RKO (cell line): ENCODE results near the gene PPP5C.
"Not testable (repeated sequence)": the region's sequence is repeated elsewhere in the genome, so short reads cannot be mapped to it uniquely, and the experiment has no call there.

Source experiments
- DNase-seq: peaks from one replicate; pipeline ENCODE4 v3.0.0-alpha.2; 2016; ENCODE audit warnings: low spot score

The PPP5C gene

DNA sequence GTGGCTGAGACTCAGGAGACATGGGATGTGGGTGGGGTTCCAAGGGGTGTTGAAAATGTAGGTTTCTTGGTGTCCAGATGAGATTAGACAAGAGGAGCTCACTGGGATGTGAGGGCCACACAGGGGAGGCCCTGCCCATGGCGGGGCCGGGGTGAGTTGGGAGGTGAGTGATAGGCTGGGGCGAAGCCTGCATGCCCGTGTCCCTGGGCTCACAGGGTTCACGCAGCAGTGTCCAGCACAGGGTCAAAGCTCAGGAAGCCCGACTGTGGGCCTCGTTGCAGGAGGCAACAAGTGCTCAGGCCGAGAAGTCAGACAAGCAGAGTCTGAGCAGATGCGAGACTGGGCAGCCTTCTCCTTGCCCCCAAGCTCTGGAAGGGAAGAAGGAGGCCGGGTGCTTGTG lies 39.3 kb downstream of the PPP5C start:
- no peak for DNase-seq

DNA sequence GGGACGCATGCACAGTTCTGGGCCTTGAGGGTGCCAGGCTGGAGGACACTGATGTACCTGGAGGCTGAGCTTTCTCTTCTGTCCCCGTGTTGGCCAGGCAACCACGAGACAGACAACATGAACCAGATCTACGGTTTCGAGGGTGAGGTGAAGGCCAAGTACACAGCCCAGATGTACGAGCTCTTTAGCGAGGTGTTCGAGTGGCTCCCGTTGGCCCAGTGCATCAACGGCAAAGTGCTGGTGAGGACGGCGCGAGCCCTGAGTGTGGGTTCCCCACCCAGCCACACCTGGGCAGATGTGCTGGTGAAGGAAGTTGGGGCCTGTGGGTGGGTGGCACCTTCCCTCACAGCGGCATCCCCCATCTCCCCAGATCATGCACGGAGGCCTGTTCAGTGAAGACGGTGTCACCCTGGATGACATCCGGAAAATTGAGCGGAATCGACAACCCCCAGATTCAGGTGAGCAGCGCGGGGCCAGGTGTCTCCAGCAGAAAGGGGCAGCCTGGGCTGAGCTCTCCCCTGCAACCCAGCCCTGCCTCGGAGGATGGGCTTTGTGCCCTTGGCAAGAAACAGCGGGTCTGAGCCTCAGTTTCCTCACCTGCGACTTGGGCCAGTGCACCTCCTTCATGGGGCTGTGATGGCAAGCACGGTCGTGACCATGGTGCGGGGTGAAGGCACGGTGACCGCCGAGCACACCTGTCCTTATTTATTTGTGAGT lies 40.3 kb downstream of the PPP5C start:
- DNase-seq, result no peak

GRCh38 chr19:46387713-46388130 lies 40.8 kb downstream of the PPP5C start:
- DNase-seq, result no peak

GRCh38 chr19:46388311-46389095 lies 41.6 kb downstream of the PPP5C start:
- DNase-seq, result no peak

DNA sequence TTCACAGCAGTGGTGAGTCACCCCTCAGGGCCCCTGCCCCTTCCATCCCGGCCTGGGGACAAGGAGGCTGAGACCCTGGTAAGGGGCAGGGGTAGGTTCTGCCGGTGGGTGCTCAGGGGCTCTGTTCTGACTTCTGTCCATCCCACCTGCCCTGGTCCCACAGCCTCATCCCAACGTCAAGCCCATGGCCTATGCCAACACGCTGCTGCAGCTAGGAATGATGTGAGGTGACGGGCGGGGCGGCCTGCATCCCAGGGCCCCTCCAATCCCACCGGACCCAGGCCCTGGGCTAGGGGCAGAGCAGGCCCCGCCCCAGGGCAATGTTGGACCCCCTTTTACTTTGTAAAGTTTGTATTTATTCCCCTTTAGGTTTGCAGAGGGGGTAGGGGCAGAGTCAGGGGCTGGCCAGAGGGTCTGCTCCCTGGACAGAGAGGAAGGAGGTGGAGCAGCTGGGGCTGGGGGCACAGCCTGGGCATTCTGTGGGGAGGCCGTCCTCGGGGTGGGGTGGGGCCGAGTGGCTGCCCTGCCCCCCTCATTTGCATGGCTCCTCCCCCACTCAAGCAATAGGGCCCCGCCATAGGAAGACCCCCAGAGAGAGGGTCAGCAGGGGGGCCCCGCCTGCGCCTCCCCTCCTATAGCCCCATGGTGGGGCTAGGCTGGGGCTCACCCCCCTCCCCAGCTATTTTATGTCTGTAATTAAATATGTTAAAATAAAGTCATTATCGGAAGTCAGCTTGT lies 43.4 kb downstream of the PPP5C start:
- no peak for DNase-seq

GRCh38 chr19:46390866-46391265 lies 44.0 kb downstream of the PPP5C start:
- DNase-seq, result no peak

DNA sequence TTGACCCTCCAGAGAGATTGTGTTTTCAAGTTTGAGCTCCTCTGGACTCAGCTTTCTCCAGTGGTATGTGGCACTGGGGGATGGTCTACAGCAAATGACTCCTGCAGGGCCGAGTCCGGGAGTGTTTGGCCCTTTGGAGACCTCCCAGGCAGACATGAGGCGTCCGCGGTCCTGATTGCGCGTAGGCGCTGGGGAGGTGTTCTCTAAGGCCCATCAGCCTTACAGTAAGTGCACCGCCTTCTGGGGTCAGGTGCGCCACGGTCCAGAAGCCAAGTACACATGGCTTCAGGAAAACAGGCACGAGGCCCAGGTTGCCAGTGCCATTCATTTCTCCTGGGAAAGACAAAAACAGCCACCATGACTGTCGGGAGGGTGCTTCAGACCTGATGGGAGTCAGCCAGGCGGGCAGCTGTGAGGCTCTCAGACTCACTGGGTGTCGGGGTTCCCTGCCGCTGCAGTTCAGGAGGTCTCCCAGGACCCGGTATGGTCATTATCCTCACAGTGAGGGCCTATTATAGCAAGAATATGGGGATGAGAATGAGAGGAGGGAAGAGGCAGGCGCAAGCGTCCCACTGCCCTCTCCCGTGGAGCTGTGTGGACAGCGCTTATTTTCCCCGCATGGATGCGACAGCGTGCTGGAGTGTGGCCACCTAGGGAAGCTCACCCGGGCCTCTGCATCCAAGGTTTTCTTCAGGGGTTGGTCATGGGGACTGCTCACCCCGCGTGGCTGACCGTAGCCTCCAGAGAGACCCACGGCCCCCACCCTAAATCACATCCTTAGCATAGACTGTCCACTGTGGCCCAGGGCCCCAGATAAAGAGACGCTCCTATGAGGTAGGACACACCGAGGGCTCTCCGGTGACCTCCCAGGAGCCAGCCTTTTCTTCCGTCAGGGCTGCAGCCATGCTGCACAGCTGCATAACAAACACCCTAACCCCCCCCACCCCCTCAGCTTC lies 44.7 kb downstream of the PPP5C start:
- DNase-seq, result no peak

- no peak for DNase-seq
Observed at GRCh38 chr19:46392252-46392801, 45.4 kb downstream of the PPP5C start.

- DNase-seq, result no peak
Observed at GRCh38 chr19:46392837-46393236, 46.0 kb downstream of the PPP5C start.

DNA sequence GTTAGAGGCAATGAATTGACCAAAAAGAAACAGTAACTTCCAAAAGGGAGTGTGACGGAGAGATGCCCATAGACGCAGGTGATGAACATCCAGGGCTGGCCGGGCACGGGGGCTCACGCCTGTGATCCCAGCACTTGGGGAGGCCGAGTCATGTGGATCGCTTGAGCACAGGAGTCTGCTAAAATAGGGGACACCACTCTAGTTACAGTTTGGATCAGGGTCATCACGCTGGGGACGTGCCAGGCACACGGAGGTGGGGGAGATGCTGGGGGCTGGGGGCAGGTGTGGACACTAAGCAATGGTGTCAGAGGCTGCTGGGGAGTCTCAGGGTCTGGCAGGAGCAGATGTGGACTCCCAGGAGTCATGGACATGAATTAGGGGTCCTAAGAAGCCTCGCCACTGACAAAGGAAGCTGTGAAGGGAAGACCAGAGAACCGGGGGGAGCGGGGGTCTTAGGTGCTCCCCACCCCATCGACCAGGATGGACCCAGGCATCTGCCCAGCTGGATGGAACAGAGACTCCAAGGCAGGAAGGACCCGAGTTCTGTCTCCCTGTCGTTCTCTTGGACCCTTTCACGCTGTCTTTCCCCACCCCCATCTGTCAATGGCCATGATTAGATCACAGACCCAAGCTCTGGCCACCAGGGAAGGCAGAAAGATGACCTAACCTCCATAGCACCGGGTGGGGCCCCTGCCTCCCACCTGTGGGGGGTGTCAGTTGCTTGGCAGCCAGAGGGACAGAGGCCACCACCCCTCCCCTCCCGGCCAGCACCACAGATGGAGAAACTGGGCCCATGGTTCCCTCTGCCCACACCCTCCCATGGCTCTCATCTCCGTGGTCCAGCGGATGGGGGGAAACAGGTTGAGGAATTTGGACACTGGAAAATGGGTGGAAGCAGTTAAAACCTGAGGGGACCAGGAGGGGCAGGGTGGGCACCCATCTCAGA lies 46.8 kb downstream of the PPP5C start:
- DNase-seq, result no peak

- DNase-seq, result peak; percentile 47
Observed at GRCh38 chr19:46394402-46394797, 47.5 kb downstream of the PPP5C start.

GRCh38 chr19:46397801-46398479 lies 51.1 kb downstream of the PPP5C start:
- DNase-seq, result not testable (repeated sequence)

- DNase-seq, result no peak
Observed at GRCh38 chr19:46402725-46403124, 55.8 kb downstream of the PPP5C start.

DNA sequence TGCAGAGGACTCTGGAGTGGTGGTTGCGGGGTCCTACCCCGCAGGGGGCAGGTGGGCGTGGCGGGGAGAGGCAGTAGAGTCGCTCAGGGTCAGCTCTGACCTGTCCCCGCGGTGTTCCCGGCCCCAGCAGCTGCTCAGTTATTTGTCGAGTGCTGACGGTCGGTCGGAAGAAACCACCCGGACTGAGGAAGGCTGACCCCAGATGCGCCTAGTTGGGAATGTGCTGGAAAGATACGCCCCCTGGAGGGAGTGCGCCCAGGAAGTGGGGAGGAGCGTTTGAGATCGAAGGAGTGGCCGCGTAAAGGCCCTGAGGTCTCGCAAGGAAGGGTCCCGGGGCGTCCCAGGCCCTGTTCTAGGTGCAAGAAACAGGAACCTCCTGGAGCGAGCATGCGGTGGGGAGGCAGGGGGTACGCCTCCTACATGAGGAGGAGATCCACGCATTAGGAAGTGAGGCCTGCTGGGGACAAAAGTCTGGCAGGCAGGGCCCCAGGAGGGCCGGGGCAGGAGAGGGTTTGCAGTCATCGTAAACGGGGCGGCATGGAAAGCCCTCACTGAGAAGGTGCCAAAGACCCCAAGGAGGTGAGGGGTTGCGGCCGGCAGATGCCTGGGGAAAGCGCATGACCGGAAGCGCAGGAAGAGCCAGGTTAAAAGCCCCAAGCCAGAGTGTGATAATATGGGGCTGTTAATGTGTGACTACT lies 57.3 kb downstream of the PPP5C start:
- DNase-seq, result peak; percentile 51

- no peak for DNase-seq
Observed at GRCh38 chr19:46404753-46405468, 58.0 kb downstream of the PPP5C start.

- no peak for DNase-seq
Observed at GRCh38 chr19:46406976-46407375, 60.1 kb downstream of the PPP5C start.

GRCh38 chr19:46407856-46408663 lies 61.2 kb downstream of the PPP5C start:
- DNase-seq, result no peak

DNA sequence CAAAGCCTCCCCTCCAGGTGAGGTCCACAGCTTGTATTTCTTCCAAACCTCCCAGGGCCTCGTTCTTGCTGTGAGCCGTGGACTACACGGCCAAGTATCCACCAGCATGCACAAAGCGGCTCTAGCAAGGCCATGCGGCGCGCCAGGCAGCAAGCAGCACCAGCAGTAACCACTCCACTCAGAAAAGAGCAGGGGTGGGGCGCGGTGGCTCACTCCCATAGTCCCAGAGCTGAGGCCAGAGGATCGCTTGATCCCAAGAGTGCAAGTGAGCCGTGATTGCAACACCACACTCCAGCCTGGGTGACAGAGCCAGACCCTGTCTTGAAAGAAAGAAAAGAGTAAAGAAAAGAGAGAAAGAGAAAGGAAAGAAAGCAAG lies 61.8 kb downstream of the PPP5C start:
- no peak for DNase-seq
